A549 (cell line): ENCODE results near the gene EIF3D. TPM values are rescaled to one million over a fixed set of nuclear protein-coding genes. Genes with fewer than 3 reads are reported as not detected.

ENCODE experiments used
- ATAC-seq, 2 experiments: fragments of 200-7000 bp in 1 of 2; fragments of >200 bp in 1 of 2; cut with Nextera tagmentation in 1 of 2; cut with Tn5 transposase in 1 of 2; 3 replicates each; pipeline versions ENCODE4 v1.8.0 to v1.9.1; 2018 to 2020; ENCODE audit warnings: mild to moderate bottlenecking in 1 of 2, moderate library complexity in 1 of 2
- CTCF ChIA-PET: fragments of 300-600 bp; sonication (Branson Sonifier 250); formaldehyde crosslinking; extraction: SDS; loops from one replicate; lab custom pipeline; 2021; ENCODE audit warnings: antibody characterized with exemption, inconsistent platforms; lab: Yijun Ruan, JAX
- POLR2A ChIA-PET: fragments of 350-600 bp; formaldehyde crosslinking; extraction: SDS; loops from one replicate; lab custom pipeline; 2021; ENCODE audit warnings: antibody characterized with exemption, inconsistent platforms; lab: Yijun Ruan, JAX
- DNase-seq, 2 experiments: peaks; one replicate each; pipeline versions ENCODE4 v3.0.0 to v3.0.0-alpha.2; 2011 to 2016; ENCODE audit warnings: low read depth in 1 of 2, low spot score in 1 of 2
- FAIRE-seq: peaks from 2 replicates; lab custom pipeline; 2011; peaks lifted over from hg19 to GRCh38; lab: Jason Lieb, UNC
- H3K27ac ChIP-seq, 2 experiments: fragments of >200 bp; sonication (Bioruptor Twin); formaldehyde crosslinking; 3 replicates each; pipeline ENCODE4 v1.5.1; 2016 to 2017
- H3K4me1 ChIP-seq: fragments of >200 bp; sonication (Bioruptor Twin); formaldehyde crosslinking; 3 replicates; pipeline ENCODE4 v1.6.1; 2016
- H3K4me2 ChIP-seq: fragments of >200 bp; sonication (Bioruptor Twin); formaldehyde crosslinking; 3 replicates; pipeline ENCODE4 v1.6.1; 2016
- H3K4me3 ChIP-seq: fragments of >200 bp; sonication (Bioruptor Twin); formaldehyde crosslinking; 3 replicates; pipeline ENCODE4 v1.5.1; 2016
- H3K9me3 ChIP-seq: fragments of >200 bp; sonication (Bioruptor Twin); formaldehyde crosslinking; 3 replicates; pipeline ENCODE4 v1.6.1; 2016
- CBX8 ChIP-seq: fragments of 200-600 bp; sonication (generic); IDR thresholded peaks from 2 replicates; pipeline ENCODE4 v1.6.1; 2016
- EP300 ChIP-seq, 2 experiments: fragments of >200 bp; sonication (Bioruptor Twin); formaldehyde crosslinking; IDR thresholded peaks; 2 replicates in 1 of 2; 3 replicates in 1 of 2; pipeline ENCODE4 v1.6.1; 2016 to 2017
- FOSB ChIP-seq: fragments of 250-450 bp; sonication (Bioruptor Pico); IDR thresholded peaks from 2 replicates; pipeline ENCODE4 v1.5.0; 2020; ENCODE audit warnings: mild to moderate bottlenecking, moderate library complexity
- FOXS1 ChIP-seq: fragments of 250-450 bp; sonication (Bioruptor Pico); IDR thresholded peaks from 2 replicates; pipeline ENCODE4 v1.5.0; 2020; ENCODE audit warnings: mild to moderate bottlenecking, moderate library complexity
- HDAC2 ChIP-seq: fragments of 200-600 bp; sonication (generic); IDR thresholded peaks from 2 replicates; pipeline ENCODE4 v1.6.1; 2016
- HEYL ChIP-seq: fragments of 250-450 bp; sonication (Bioruptor Pico); IDR thresholded peaks from 2 replicates; pipeline ENCODE4 v1.8.0; 2021; ENCODE audit warnings: mild to moderate bottlenecking, moderate library complexity
- NPAS2 ChIP-seq: fragments of 250-450 bp; sonication (Bioruptor Pico); IDR thresholded peaks from 2 replicates; pipeline ENCODE4 v1.8.0; 2022; ENCODE audit warnings: mild to moderate bottlenecking, moderate library complexity, borderline replicate concordance
- POLR2AphosphoS2 ChIP-seq: conservative IDR thresholded peaks from 2 replicates; pipeline ENCODE4 v1.6.1; 2012; ENCODE audit warnings: low read length, improper control_type of control experiment, inconsistent platforms
- RAD21 ChIP-seq, 2 experiments: fragments of >200 bp in 1 of 2; sonication (Bioruptor Twin) in 1 of 2; formaldehyde crosslinking in 1 of 2; IDR thresholded peaks in 1 of 2; conservative IDR thresholded peaks in 1 of 2; 2 replicates in 1 of 2; 3 replicates in 1 of 2; pipeline ENCODE4 v1.6.1; 2012 to 2018; ENCODE audit warnings: inconsistent platforms in 1 of 2
- RNF2 ChIP-seq: fragments of 200-600 bp; sonication (generic); IDR thresholded peaks from 2 replicates; pipeline ENCODE4 v1.6.1; 2016; ENCODE audit warnings: low read depth, mild to moderate bottlenecking, antibody characterized with exemption, moderate library complexity, borderline replicate concordance
- TFCP2L1 ChIP-seq: fragments of 250-450 bp; sonication (Bioruptor Pico); IDR thresholded peaks from 2 replicates; pipeline ENCODE4 v1.5.0; 2021; ENCODE audit warnings: mild to moderate bottlenecking
- TP53 ChIP-seq: fragments of 250-450 bp; sonication (Bioruptor Pico); IDR thresholded peaks from 2 replicates; pipeline ENCODE4 v1.5.0; 2021; ENCODE audit warnings: mild to moderate bottlenecking, moderate library complexity
- ZFP36 ChIP-seq: fragments of 450-650 bp; IDR thresholded peaks from 2 replicates; pipeline ENCODE4 v1.6.1; 2014; ENCODE audit warnings: borderline replicate concordance; ENCODE audit not compliant: partially characterized antibody
- WGBS: methylation state at CpG from one replicate; pipeline ENCODE4 v1.1.6; 2017; ENCODE audit errors: missing lambda C conversion rate; 5-methylcytosine and 5-hydroxymethylcytosine counted together
- polyA plus RNA-seq, 4 experiments: library from polyadenylated mRNA; depleted of rRNA in 3 of 4; stranded (reverse); fragments of >200 nt; fragmentation: RNase III in 1 of 4; extraction: RNeasy Plus Mini Kit Qiagen cat#74134 plus additional on column Dnase treatment in 1 of 4; gene quantifications; 2 replicates in 3 of 4; 3 replicates in 1 of 4; pipeline ENCODE4 v1.2.3, GENCODE V29; 2011 to 2017
- TF ChIP-seq, protein P1 (sequence below): IDR thresholded peaks from 2 replicates; pipeline ENCODE4 v1.6.1; 2012
- TF ChIP-seq, protein P2 (sequence below): fragments of 250-450 bp; sonication (Bioruptor Pico); IDR thresholded peaks from 2 replicates; pipeline ENCODE4 v1.5.0; 2021; ENCODE audit warnings: mild to moderate bottlenecking, moderate library complexity, borderline replicate concordance
- TF ChIP-seq, protein P3 (sequence below): IDR thresholded peaks from 2 replicates; pipeline ENCODE4 v1.6.1; 2012
- TF ChIP-seq, protein P4 (sequence below): fragments of 200-600 bp; sonication (generic); IDR thresholded peaks from 2 replicates; pipeline ENCODE4 v1.6.1; 2016; ENCODE audit warnings: antibody characterized with exemption, mild to moderate bottlenecking, moderate library complexity
- TF ChIP-seq, protein P5 (sequence below): fragments of >200 bp; sonication (Bioruptor Twin); formaldehyde crosslinking; IDR thresholded peaks from 3 replicates; pipeline ENCODE4 v1.5.1; 2016

The EIF3D gene
- polyA plus RNA-seq, 2 of the 4 experiments (the other 2 are of a cell fraction), result 171 to 304 TPM

DNA sequence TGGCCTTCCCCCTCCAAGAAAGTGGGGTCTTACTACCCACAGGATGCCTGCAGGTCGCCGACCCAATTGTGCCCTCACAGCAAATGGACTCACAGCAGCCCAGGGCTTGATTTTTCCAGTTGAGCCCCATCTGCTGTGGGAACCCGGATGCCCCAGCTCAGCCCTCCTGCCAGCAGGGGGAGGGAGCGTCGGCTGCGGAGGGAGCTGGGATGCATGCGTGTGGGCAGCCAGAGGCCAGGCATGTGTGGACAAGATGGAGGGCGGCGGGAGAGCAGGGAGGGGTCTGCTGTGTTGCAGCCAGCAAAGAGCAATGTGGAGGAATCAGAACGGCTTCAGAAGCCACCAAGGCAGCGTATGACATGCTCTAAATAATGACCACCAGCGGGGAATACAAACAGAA, 41.0 kb upstream of the EIF3D start:
- Histone ChIP-seq H3K9me3 (no peaks in the 10 kb centered on the region), H3K4me3 (no peak overlapping the region), H3K4me1 (peaks cover 7% of the 10 kb centered on the region; the same call in 1 of the 3 replicates), H3K27ac (no peak overlapping the region; a peak in 1 of 6 replicates), H3K4me2 (no peak overlapping the region)
- DNase-seq (peak; percentile 29 to 45), ATAC-seq (peak; percentile 44 to 89; a peak in 4 of 6 replicates), FAIRE-seq (no peak)
- CTCF ChIA-PET, result interaction anchor here (0.6 to 1.4 kb wide), 2 partner anchors 23 to 474 kb away, joined by 3 to 5 read pairs (median 3); no protein-coding TSS in a partner anchor
- POLR2A ChIA-PET, result interaction anchor here (0.6 kb wide), 1 partner anchor 206 kb away, joined by 3 read pairs; the partner anchor contains the start of gene IFT27
- TF ChIP-seq, protein P1, sequence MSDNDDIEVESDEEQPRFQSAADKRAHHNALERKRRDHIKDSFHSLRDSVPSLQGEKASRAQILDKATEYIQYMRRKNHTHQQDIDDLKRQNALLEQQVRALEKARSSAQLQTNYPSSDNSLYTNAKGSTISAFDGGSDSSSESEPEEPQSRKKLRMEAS, result peak; percentile 41; the same call in 1 of the 2 replicates
- TF ChIP-seq RAD21 (conservative IDR thresholded peaks at IDR 0.05 in 1 of 2, IDR thresholded peaks at IDR 0.05 in 1 of 2), result peak in 1 of 2 experiments; percentile 32; a peak in 1 of 5 replicates
- TF ChIP-seq, protein P2, sequence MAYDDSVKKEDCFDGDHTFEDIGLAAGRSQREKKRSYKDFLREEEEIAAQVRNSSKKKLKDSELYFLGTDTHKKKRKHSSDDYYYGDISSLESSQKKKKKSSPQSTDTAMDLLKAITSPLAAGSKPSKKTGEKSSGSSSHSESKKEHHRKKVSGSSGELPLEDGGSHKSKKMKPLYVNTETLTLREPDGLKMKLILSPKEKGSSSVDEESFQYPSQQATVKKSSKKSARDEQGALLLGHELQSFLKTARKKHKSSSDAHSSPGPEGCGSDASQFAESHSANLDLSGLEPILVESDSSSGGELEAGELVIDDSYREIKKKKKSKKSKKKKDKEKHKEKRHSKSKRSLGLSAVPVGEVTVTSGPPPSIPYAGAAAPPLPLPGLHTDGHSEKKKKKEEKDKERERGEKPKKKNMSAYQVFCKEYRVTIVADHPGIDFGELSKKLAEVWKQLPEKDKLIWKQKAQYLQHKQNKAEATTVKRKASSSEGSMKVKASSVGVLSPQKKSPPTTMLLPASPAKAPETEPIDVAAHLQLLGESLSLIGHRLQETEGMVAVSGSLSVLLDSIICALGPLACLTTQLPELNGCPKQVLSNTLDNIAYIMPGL (CRISPR knock-in tag), result no peak
- 52% methylated on average over 12 of the region's 12 CpGs for WGBS

GRCh38 chr22:36568846-36569245, 39.9 kb upstream of the EIF3D start:
- ChIA-PET CTCF (interaction anchor here (1.4 kb wide), 1 partner anchor 22 kb away, joined by 5 read pairs; no protein-coding TSS in a partner anchor), POLR2A (no interaction called here)
- H3K4me1 ChIP-seq, result peaks cover 7% of the 10 kb centered on the region; the same call in 1 of the 3 replicates
- H3K4me3 ChIP-seq, result no peak overlapping the region
- no peak for FAIRE-seq
- no peak overlapping the region for H3K4me2 ChIP-seq
- no peaks in the 10 kb centered on the region for H3K9me3 ChIP-seq
- 94% methylated on average over 6 of the region's 6 CpGs for WGBS
- TF ChIP-seq HDAC2, result no peak
- TF ChIP-seq, protein P3, sequence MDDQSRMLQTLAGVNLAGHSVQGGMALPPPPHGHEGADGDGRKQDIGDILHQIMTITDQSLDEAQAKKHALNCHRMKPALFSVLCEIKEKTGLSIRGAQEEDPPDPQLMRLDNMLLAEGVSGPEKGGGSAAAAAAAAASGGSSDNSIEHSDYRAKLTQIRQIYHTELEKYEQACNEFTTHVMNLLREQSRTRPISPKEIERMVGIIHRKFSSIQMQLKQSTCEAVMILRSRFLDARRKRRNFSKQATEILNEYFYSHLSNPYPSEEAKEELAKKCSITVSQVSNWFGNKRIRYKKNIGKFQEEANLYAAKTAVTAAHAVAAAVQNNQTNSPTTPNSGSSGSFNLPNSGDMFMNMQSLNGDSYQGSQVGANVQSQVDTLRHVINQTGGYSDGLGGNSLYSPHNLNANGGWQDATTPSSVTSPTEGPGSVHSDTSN, result no peak
- TF ChIP-seq, protein P4, sequence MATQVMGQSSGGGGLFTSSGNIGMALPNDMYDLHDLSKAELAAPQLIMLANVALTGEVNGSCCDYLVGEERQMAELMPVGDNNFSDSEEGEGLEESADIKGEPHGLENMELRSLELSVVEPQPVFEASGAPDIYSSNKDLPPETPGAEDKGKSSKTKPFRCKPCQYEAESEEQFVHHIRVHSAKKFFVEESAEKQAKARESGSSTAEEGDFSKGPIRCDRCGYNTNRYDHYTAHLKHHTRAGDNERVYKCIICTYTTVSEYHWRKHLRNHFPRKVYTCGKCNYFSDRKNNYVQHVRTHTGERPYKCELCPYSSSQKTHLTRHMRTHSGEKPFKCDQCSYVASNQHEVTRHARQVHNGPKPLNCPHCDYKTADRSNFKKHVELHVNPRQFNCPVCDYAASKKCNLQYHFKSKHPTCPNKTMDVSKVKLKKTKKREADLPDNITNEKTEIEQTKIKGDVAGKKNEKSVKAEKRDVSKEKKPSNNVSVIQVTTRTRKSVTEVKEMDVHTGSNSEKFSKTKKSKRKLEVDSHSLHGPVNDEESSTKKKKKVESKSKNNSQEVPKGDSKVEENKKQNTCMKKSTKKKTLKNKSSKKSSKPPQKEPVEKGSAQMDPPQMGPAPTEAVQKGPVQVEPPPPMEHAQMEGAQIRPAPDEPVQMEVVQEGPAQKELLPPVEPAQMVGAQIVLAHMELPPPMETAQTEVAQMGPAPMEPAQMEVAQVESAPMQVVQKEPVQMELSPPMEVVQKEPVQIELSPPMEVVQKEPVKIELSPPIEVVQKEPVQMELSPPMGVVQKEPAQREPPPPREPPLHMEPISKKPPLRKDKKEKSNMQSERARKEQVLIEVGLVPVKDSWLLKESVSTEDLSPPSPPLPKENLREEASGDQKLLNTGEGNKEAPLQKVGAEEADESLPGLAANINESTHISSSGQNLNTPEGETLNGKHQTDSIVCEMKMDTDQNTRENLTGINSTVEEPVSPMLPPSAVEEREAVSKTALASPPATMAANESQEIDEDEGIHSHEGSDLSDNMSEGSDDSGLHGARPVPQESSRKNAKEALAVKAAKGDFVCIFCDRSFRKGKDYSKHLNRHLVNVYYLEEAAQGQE, result no peak
- no peak for TF ChIP-seq TFCP2L1 (CRISPR knock-in tag)
- TF ChIP-seq EP300 (IDR thresholded peaks at IDR 0.05), result no peak
- no peak overlapping the region for H3K27ac ChIP-seq
- no peak for DNase-seq
- ATAC-seq, result no peak

DNA sequence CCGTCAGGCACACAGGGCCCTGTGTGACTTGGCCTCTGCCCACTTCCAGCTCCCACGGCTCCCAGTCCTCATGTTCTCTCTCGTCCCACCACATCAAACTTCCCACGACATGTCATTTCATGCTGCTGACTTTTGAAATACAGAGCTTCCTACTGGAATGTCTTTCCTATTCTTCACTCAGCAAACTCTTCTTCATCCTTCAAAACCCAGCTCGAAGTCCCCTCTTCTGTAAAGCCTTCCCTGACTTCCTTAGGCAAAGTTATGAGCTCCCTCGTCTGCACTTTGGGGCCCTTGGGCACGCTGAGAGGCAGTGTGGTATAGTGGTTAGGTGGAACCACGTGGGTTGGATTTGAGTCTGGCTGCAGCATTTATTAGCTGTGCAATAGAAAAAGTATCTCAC, 37.8 kb upstream of the EIF3D start:
- no peak for FAIRE-seq
- H3K9me3 ChIP-seq, result no peaks in the 10 kb centered on the region
- H3K4me1 ChIP-seq, result peaks cover 15% of the 10 kb centered on the region
- ChIA-PET CTCF (interaction anchor here (0.6 kb wide), 1 partner anchor 12 kb away, joined by 3 read pairs; no protein-coding TSS in a partner anchor), POLR2A (no interaction called here)
- no peak for DNase-seq
- no peak for ATAC-seq
- H3K27ac ChIP-seq, result no peak overlapping the region
- TF ChIP-seq ZFP36, result no peak
- TF ChIP-seq RNF2, result no peak
- no peak for TF ChIP-seq FOXS1
- TF ChIP-seq FOSB (CRISPR knock-in tag), result no peak
- no peak for TF ChIP-seq TP53 (CRISPR knock-in tag)
- no peak for TF ChIP-seq POLR2AphosphoS2
- TF ChIP-seq HEYL (CRISPR knock-in tag), result no peak
- TF ChIP-seq CBX8, result no peak
- TF ChIP-seq, protein P5, sequence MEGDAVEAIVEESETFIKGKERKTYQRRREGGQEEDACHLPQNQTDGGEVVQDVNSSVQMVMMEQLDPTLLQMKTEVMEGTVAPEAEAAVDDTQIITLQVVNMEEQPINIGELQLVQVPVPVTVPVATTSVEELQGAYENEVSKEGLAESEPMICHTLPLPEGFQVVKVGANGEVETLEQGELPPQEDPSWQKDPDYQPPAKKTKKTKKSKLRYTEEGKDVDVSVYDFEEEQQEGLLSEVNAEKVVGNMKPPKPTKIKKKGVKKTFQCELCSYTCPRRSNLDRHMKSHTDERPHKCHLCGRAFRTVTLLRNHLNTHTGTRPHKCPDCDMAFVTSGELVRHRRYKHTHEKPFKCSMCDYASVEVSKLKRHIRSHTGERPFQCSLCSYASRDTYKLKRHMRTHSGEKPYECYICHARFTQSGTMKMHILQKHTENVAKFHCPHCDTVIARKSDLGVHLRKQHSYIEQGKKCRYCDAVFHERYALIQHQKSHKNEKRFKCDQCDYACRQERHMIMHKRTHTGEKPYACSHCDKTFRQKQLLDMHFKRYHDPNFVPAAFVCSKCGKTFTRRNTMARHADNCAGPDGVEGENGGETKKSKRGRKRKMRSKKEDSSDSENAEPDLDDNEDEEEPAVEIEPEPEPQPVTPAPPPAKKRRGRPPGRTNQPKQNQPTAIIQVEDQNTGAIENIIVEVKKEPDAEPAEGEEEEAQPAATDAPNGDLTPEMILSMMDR, result no peak
- no peak for TF ChIP-seq NPAS2 (CRISPR knock-in tag)
- 79% methylated on average over 8 of the region's 8 CpGs for WGBS
- H3K4me2 ChIP-seq, result no peak overlapping the region
- no peak overlapping the region for H3K4me3 ChIP-seq
